A549 (cell line): Measurements from ENCODE around the gene NAA38. TPM values are rescaled to one million over a fixed set of nuclear protein-coding genes. Genes with fewer than 3 reads are reported as not detected.

ENCODE experiments used
- ATAC-seq, 2 experiments: fragments of 200-7000 bp in 1 of 2; fragments of >200 bp in 1 of 2; cut with Nextera tagmentation in 1 of 2; cut with Tn5 transposase in 1 of 2; 3 replicates each; pipeline versions ENCODE4 v1.8.0 to v1.9.1; 2018 to 2020; ENCODE audit warnings: mild to moderate bottlenecking in 1 of 2, moderate library complexity in 1 of 2
- CTCF ChIA-PET: fragments of 300-600 bp; sonication (Branson Sonifier 250); formaldehyde crosslinking; extraction: SDS; loops from one replicate; lab custom pipeline; 2021; ENCODE audit warnings: antibody characterized with exemption, inconsistent platforms; lab: Yijun Ruan, JAX
- POLR2A ChIA-PET: fragments of 350-600 bp; formaldehyde crosslinking; extraction: SDS; loops from one replicate; lab custom pipeline; 2021; ENCODE audit warnings: antibody characterized with exemption, inconsistent platforms; lab: Yijun Ruan, JAX
- DNase-seq, 2 experiments: peaks; one replicate each; pipeline versions ENCODE4 v3.0.0 to v3.0.0-alpha.2; 2011 to 2016; ENCODE audit warnings: low read depth in 1 of 2, low spot score in 1 of 2
- FAIRE-seq: peaks from 2 replicates; lab custom pipeline; 2011; peaks lifted over from hg19 to GRCh38; lab: Jason Lieb, UNC
- H3K27ac ChIP-seq, 2 experiments: fragments of >200 bp; sonication (Bioruptor Twin); formaldehyde crosslinking; 3 replicates each; pipeline ENCODE4 v1.5.1; 2016 to 2017
- H3K4me1 ChIP-seq: fragments of >200 bp; sonication (Bioruptor Twin); formaldehyde crosslinking; 3 replicates; pipeline ENCODE4 v1.6.1; 2016
- H3K4me2 ChIP-seq: fragments of >200 bp; sonication (Bioruptor Twin); formaldehyde crosslinking; 3 replicates; pipeline ENCODE4 v1.6.1; 2016
- H3K4me3 ChIP-seq: fragments of >200 bp; sonication (Bioruptor Twin); formaldehyde crosslinking; 3 replicates; pipeline ENCODE4 v1.5.1; 2016
- H3K9me3 ChIP-seq: fragments of >200 bp; sonication (Bioruptor Twin); formaldehyde crosslinking; 3 replicates; pipeline ENCODE4 v1.6.1; 2016
- ATOH8 ChIP-seq: fragments of 250-450 bp; sonication (Bioruptor Pico); IDR thresholded peaks from 2 replicates; pipeline ENCODE4 v1.5.0; 2020; ENCODE audit warnings: low read depth, mild to moderate bottlenecking, moderate library complexity
- CBX2 ChIP-seq: fragments of 200-600 bp; sonication (generic); IDR thresholded peaks from 2 replicates; pipeline ENCODE4 v1.6.1; 2016; ENCODE audit warnings: low read depth, mild to moderate bottlenecking, borderline replicate concordance
- EP300 ChIP-seq, 2 experiments: fragments of >200 bp; sonication (Bioruptor Twin); formaldehyde crosslinking; IDR thresholded peaks; 2 replicates in 1 of 2; 3 replicates in 1 of 2; pipeline ENCODE4 v1.6.1; 2016 to 2017
- FOSB ChIP-seq: fragments of 250-450 bp; sonication (Bioruptor Pico); IDR thresholded peaks from 2 replicates; pipeline ENCODE4 v1.5.0; 2020; ENCODE audit warnings: mild to moderate bottlenecking, moderate library complexity
- FOSL2 ChIP-seq, 2 experiments: fragments of 450-650 bp in 1 of 2; fragments of >200 bp in 1 of 2; sonication (Bioruptor Twin) in 1 of 2; formaldehyde crosslinking; IDR thresholded peaks; 2 replicates each; pipeline versions ENCODE4 v1.5.0 to v1.6.1; 2016 to 2020; ENCODE audit warnings: mild to moderate bottlenecking in 1 of 2, moderate library complexity in 1 of 2
- HDAC2 ChIP-seq: fragments of 200-600 bp; sonication (generic); IDR thresholded peaks from 2 replicates; pipeline ENCODE4 v1.6.1; 2016
- HMGXB4 ChIP-seq: fragments of 250-450 bp; sonication (Bioruptor Pico); IDR thresholded peaks from 2 replicates; pipeline ENCODE4 v1.5.0; 2021; ENCODE audit warnings: mild to moderate bottlenecking, moderate library complexity, borderline replicate concordance
- KDM1A ChIP-seq: fragments of 200-600 bp; sonication (generic); IDR thresholded peaks from 2 replicates; pipeline ENCODE4 v1.6.1; 2016; ENCODE audit warnings: low read depth, mild to moderate bottlenecking
- MAZ ChIP-seq: fragments of 150-350 bp; IDR thresholded peaks from 2 replicates; pipeline ENCODE4 v1.6.1; 2014; ENCODE audit warnings: antibody characterized with exemption, low read depth, low read length, borderline replicate concordance
- MYC ChIP-seq: IDR thresholded peaks from 2 replicates; pipeline ENCODE4 v1.6.1; 2012; ENCODE audit warnings: mild to moderate bottlenecking, inconsistent platforms, low read length, improper control_type of control experiment, borderline replicate concordance
- PHF8 ChIP-seq: fragments of 200-600 bp; sonication (generic); IDR thresholded peaks from 2 replicates; pipeline ENCODE4 v1.6.1; 2016; ENCODE audit warnings: low read depth, mild to moderate bottlenecking, antibody characterized with exemption, moderate library complexity, borderline replicate concordance
- RARB ChIP-seq: fragments of 250-450 bp; sonication (Bioruptor Pico); IDR thresholded peaks from 2 replicates; pipeline ENCODE4 v1.8.0; 2021; ENCODE audit warnings: mild to moderate bottlenecking, moderate library complexity
- RCOR1 ChIP-seq: fragments of 150-350 bp; IDR thresholded peaks from 2 replicates; pipeline ENCODE4 v1.6.1; 2014; ENCODE audit warnings: antibody characterized with exemption, low read length, low read depth
- REST ChIP-seq: fragments of 200-600 bp; sonication (generic); IDR thresholded peaks from 2 replicates; pipeline ENCODE4 v1.6.1; 2016; ENCODE audit warnings: antibody characterized with exemption, mild to moderate bottlenecking, moderate library complexity
- RNF2 ChIP-seq: fragments of 200-600 bp; sonication (generic); IDR thresholded peaks from 2 replicates; pipeline ENCODE4 v1.6.1; 2016; ENCODE audit warnings: low read depth, mild to moderate bottlenecking, antibody characterized with exemption, moderate library complexity, borderline replicate concordance
- SREBF2 ChIP-seq: fragments of 450-650 bp; IDR thresholded peaks from 2 replicates; pipeline ENCODE4 v1.6.1; 2014; ENCODE audit warnings: mild to moderate bottlenecking, moderate library complexity
- USF2 ChIP-seq: fragments of 450-650 bp; IDR thresholded peaks from 2 replicates; pipeline ENCODE4 v1.6.1; 2014; ENCODE audit warnings: antibody characterized with exemption
- ZC3H11A ChIP-seq: fragments of 450-650 bp; IDR thresholded peaks from 2 replicates; pipeline ENCODE4 v1.6.1; 2014; ENCODE audit warnings: antibody characterized with exemption, mild to moderate bottlenecking
- ZFP36 ChIP-seq: fragments of 450-650 bp; IDR thresholded peaks from 2 replicates; pipeline ENCODE4 v1.6.1; 2014; ENCODE audit warnings: borderline replicate concordance; ENCODE audit not compliant: partially characterized antibody
- ZSCAN20 ChIP-seq: fragments of 250-450 bp; sonication (Bioruptor Pico); IDR thresholded peaks from 2 replicates; pipeline ENCODE4 v1.8.0; 2022; ENCODE audit warnings: mild to moderate bottlenecking, moderate library complexity
- WGBS: methylation state at CpG from one replicate; pipeline ENCODE4 v1.1.6; 2017; ENCODE audit errors: missing lambda C conversion rate; 5-methylcytosine and 5-hydroxymethylcytosine counted together
- polyA plus RNA-seq, 4 experiments: library from polyadenylated mRNA; depleted of rRNA in 3 of 4; stranded (reverse); fragments of >200 nt; fragmentation: RNase III in 1 of 4; extraction: RNeasy Plus Mini Kit Qiagen cat#74134 plus additional on column Dnase treatment in 1 of 4; gene quantifications; 2 replicates in 3 of 4; 3 replicates in 1 of 4; pipeline ENCODE4 v1.2.3, GENCODE V29; 2011 to 2017

Gene NAA38
- polyA plus RNA-seq, 2 of the 4 experiments (the other 2 are of a cell fraction), result 102 to 287 TPM

GRCh38 chr17:7837408-7838088 lies 19.8 kb downstream of the NAA38 start:
- H3K9me3 ChIP-seq, result no peaks in the 10 kb centered on the region
- H3K4me3 ChIP-seq, result peak overlapping the region; percentile 60
- ATAC-seq (no peak), DNase-seq (no peak), FAIRE-seq (no peak)
- CTCF ChIA-PET, result interaction anchor here (1.5 to 25.1 kb wide), 6 partner anchors 4 to 204 kb away, joined by 3 to 677 read pairs (median 12); partner anchors contain the start of genes KDM6B, TP53 and WRAP53
- POLR2A ChIA-PET, result interaction anchor here (0.9 to 6.7 kb wide), 2 partner anchors 8 to 20 kb away, joined by 3 to 44 read pairs; partner anchors contain the start of genes CYB5D1 and NAA38
- TF ChIP-seq EP300 (IDR thresholded peaks at IDR 0.05) (no peak), KDM1A (no peak), FOSB (CRISPR knock-in tag) (no peak), MAZ (no peak), RARB (CRISPR knock-in tag) (no peak), HMGXB4 (CRISPR knock-in tag) (no peak), SREBF2 (no peak), ZC3H11A (no peak), ATOH8 (no peak), RCOR1 (no peak), ZFP36 (no peak), ZSCAN20 (no peak), PHF8 (no peak), USF2 (no peak), RNF2 (no peak), CBX2 (no peak), HDAC2 (no peak), FOSL2 (IDR thresholded peaks at IDR 0.05) (no peak), FOSL2 (CRISPR knock-in tag; IDR thresholded peaks at IDR 0.05) (no peak), REST (no peak), MYC (no peak)
- peak overlapping the region; percentile 82 to 89 for H3K27ac ChIP-seq
- H3K4me1 ChIP-seq, result peaks cover 48% of the 10 kb centered on the region
- 26% methylated on average over 8 of the region's 8 CpGs for WGBS
- peak overlapping the region; percentile 96 for H3K4me2 ChIP-seq
